Trophoblast cell (in vitro differentiated cells and primary cell): ENCODE data around the gene KRT73.

ENCODE experiments used
- DNase-seq, 2 donors: peaks; one replicate each; pipeline ENCODE4 v3.0.0-alpha.2; 2016
- H2AFZ ChIP-seq: 2 replicates; pipeline ENCODE4 v1.6.1; 2013; ENCODE audit warnings: low read length, moderate library complexity, mild to moderate bottlenecking; ENCODE audit not compliant: insufficient read depth, poor library complexity
- H2AK5ac ChIP-seq: 2 replicates; pipeline ENCODE4 v1.6.1; 2013; ENCODE audit warnings: mild to moderate bottlenecking, low read length
- H2BK120ac ChIP-seq: 2 replicates; pipeline ENCODE4 v1.6.1; 2013; ENCODE audit warnings: low read length, mild to moderate bottlenecking, moderate library complexity; ENCODE audit not compliant: insufficient read depth, poor library complexity
- H2BK12ac ChIP-seq: 2 replicates; pipeline ENCODE4 v1.6.1; 2013; ENCODE audit warnings: mild to moderate bottlenecking, low read length, moderate library complexity
- H2BK5ac ChIP-seq: 2 replicates; pipeline ENCODE4 v1.6.1; 2013; ENCODE audit warnings: low read length, low read depth, moderate library complexity, mild to moderate bottlenecking; ENCODE audit not compliant: poor library complexity
- H3K14ac ChIP-seq: 2 replicates; pipeline ENCODE4 v1.6.1; 2013; ENCODE audit warnings: mild to moderate bottlenecking, low read length
- H3K18ac ChIP-seq: 2 replicates; pipeline ENCODE4 v1.6.1; 2013; ENCODE audit warnings: mild to moderate bottlenecking, low read length
- H3K23ac ChIP-seq: 2 replicates; pipeline ENCODE4 v1.6.1; 2013; ENCODE audit warnings: low read length
- H3K27ac ChIP-seq: 2 replicates; pipeline ENCODE4 v1.5.1; 2013; ENCODE audit warnings: low read depth, mild to moderate bottlenecking, inconsistent platforms, low read length, moderate library complexity
- H3K27me3 ChIP-seq: 2 replicates; pipeline ENCODE4 v1.6.1; 2013; ENCODE audit warnings: inconsistent platforms, mild to moderate bottlenecking, low read length, moderate library complexity; ENCODE audit not compliant: insufficient read depth
- H3K36me3 ChIP-seq, 2 experiments: 1 replicate in 1 of 2; 2 replicates in 1 of 2; pipeline ENCODE4 v1.6.1; 2013; ENCODE audit warnings: low read length in 2 of 2, mild to moderate bottlenecking in 2 of 2, moderate library complexity in 1 of 2; ENCODE audit not compliant: insufficient read depth in 2 of 2, control insufficient read depth in 1 of 2
- H3K4ac ChIP-seq: 2 replicates; pipeline ENCODE4 v1.6.1; 2013; ENCODE audit warnings: low read depth, mild to moderate bottlenecking, low read length, moderate library complexity
- H3K4me1 ChIP-seq, 2 experiments: 1 replicate in 1 of 2; 2 replicates in 1 of 2; pipeline ENCODE4 v1.6.1; 2013; ENCODE audit warnings: low read length in 2 of 2, mild to moderate bottlenecking in 2 of 2, moderate library complexity in 1 of 2; ENCODE audit not compliant: insufficient read depth in 2 of 2, control insufficient read depth in 1 of 2
- H3K4me2 ChIP-seq: 2 replicates; pipeline ENCODE4 v1.6.1; 2013; ENCODE audit warnings: inconsistent platforms, mild to moderate bottlenecking, low read length, moderate library complexity
- H3K4me3 ChIP-seq: 2 replicates; pipeline ENCODE4 v1.5.1; 2013; ENCODE audit warnings: mild to moderate bottlenecking, low read depth, low read length, inconsistent platforms
- H3K79me1 ChIP-seq: one replicate; pipeline ENCODE4 v1.6.1; 2013; ENCODE audit warnings: low read length
- H3K79me2 ChIP-seq: 2 replicates; pipeline ENCODE4 v1.6.1; 2013; ENCODE audit warnings: low read length, mild to moderate bottlenecking; ENCODE audit not compliant: control insufficient read depth, insufficient read depth, poor library complexity
- H3K9ac ChIP-seq: 2 replicates; pipeline ENCODE4 v1.6.1; 2013; ENCODE audit warnings: mild to moderate bottlenecking, low read length
- H3K9me3 ChIP-seq: 2 replicates; pipeline ENCODE4 v1.6.1; 2013; ENCODE audit warnings: low read depth, mild to moderate bottlenecking, control low read depth, inconsistent platforms, low read length; ENCODE audit not compliant: insufficient read depth
- H4K12ac ChIP-seq: 2 replicates; pipeline ENCODE4 v1.6.1; 2013; ENCODE audit warnings: low read depth, mild to moderate bottlenecking, low read length, moderate library complexity
- H4K8ac ChIP-seq: 2 replicates; pipeline ENCODE4 v1.6.1; 2013; ENCODE audit warnings: low read depth, mild to moderate bottlenecking, low read length, moderate library complexity
- H4K91ac ChIP-seq: one replicate; pipeline ENCODE4 v1.6.1; 2013; ENCODE audit warnings: low read depth, mild to moderate bottlenecking, low read length, moderate library complexity
- WGBS: extraction: QIAGEN DNeasy Blood & Tissue Kit; methylation state at CpG from one replicate; pipeline ENCODE4 v1.1.7; 2013; ENCODE audit warnings: missing lambda C conversion rate; ENCODE audit not compliant: insufficient read length, insufficient coverage; ENCODE audit errors: extremely low coverage; 5-methylcytosine and 5-hydroxymethylcytosine counted together

Gene KRT73

GRCh38 chr12:52570511-52570910, 47.8 kb downstream of the KRT73 start:
- no peak overlapping the region for H3K4me2 ChIP-seq
- no peak overlapping the region for H3K4ac ChIP-seq
- no peak overlapping the region for H2BK5ac ChIP-seq
- H3K18ac ChIP-seq, result no peak overlapping the region
- no peak overlapping the region for H4K12ac ChIP-seq
- H3K9me3 ChIP-seq, result peaks cover 2% of the 10 kb centered on the region
- H3K9ac ChIP-seq, result no peak overlapping the region
- H4K91ac ChIP-seq, result no peak overlapping the region
- H2AFZ ChIP-seq, result no peak overlapping the region
- H3K4me1 ChIP-seq, result peaks cover 0 to 2% of the 10 kb centered on the region in 2 experiments
- H3K27ac ChIP-seq, result no peak overlapping the region
- H3K23ac ChIP-seq, result no peak overlapping the region
- H2BK120ac ChIP-seq, result no peak overlapping the region
- no peak overlapping the region for H3K4me3 ChIP-seq
- H3K14ac ChIP-seq, result no peak overlapping the region
- no CpG with 5 or more reads among the region's 10 CpGs for WGBS
- H4K8ac ChIP-seq, result no peak overlapping the region
- H2BK12ac ChIP-seq, result no peak overlapping the region
- no peaks in the 10 kb centered on the region for H3K79me1 ChIP-seq
- H2AK5ac ChIP-seq, result no peak overlapping the region
- DNase-seq, result no peak
- H3K79me2 ChIP-seq, result no peaks in the 10 kb centered on the region
- H3K27me3 ChIP-seq, result no peaks in the 10 kb centered on the region
- H3K36me3 ChIP-seq, result no peaks in the 10 kb centered on the region

- no peak overlapping the region for H3K4me3 ChIP-seq
- no peak overlapping the region for H2BK120ac ChIP-seq
- H2AFZ ChIP-seq, result no peak overlapping the region
- no peaks in the 10 kb centered on the region for H3K79me1 ChIP-seq
- no peak overlapping the region for H3K23ac ChIP-seq
- H3K4me2 ChIP-seq, result no peak overlapping the region
- no peak overlapping the region for H3K9ac ChIP-seq
- no peak overlapping the region for H3K18ac ChIP-seq
- H2BK12ac ChIP-seq, result no peak overlapping the region
- H3K79me2 ChIP-seq, result no peaks in the 10 kb centered on the region
- no peak overlapping the region for H3K4ac ChIP-seq
- H4K91ac ChIP-seq, result no peak overlapping the region
- peaks cover 0 to 2% of the 10 kb centered on the region in 2 experiments for H3K4me1 ChIP-seq
- peaks cover 4% of the 10 kb centered on the region for H3K9me3 ChIP-seq
- no peak overlapping the region for H2AK5ac ChIP-seq
- no peak for DNase-seq
- H3K14ac ChIP-seq, result no peak overlapping the region
- no peak overlapping the region for H4K8ac ChIP-seq
- no peak overlapping the region for H3K27ac ChIP-seq
- no peak overlapping the region for H4K12ac ChIP-seq
- H3K27me3 ChIP-seq, result no peaks in the 10 kb centered on the region
- no CpG with 5 or more reads among the region's 12 CpGs for WGBS
- no peaks in the 10 kb centered on the region for H3K36me3 ChIP-seq
- no peak overlapping the region for H2BK5ac ChIP-seq
Observed at GRCh38 chr12:52568111-52568510, 50.2 kb downstream of the KRT73 start.

- no CpG with 5 or more reads among the region's 8 CpGs for WGBS
- H3K79me2 ChIP-seq, result no peaks in the 10 kb centered on the region
Observed at GRCh38 chr12:52566847-52567291, 51.5 kb downstream of the KRT73 start.

GRCh38 chr12:52564582-52564981, 53.8 kb downstream of the KRT73 start:
- Histone ChIP-seq H3K27me3 (no peaks in the 10 kb centered on the region), H2BK5ac (no peak overlapping the region), H3K4me2 (no peak overlapping the region), H3K9ac (no peak overlapping the region), H3K14ac (no peak overlapping the region), H3K79me1 (no peaks in the 10 kb centered on the region), H4K91ac (no peak overlapping the region), H3K36me3 (no peaks in the 10 kb centered on the region), H2AFZ (no peak overlapping the region), H3K4me3 (no peak overlapping the region), H3K4me1 (no peaks in the 10 kb centered on the region), H2AK5ac (no peak overlapping the region), H2BK120ac (no peak overlapping the region), H3K23ac (no peak overlapping the region), H3K27ac (no peak overlapping the region), H2BK12ac (no peak overlapping the region), H4K8ac (no peak overlapping the region), H3K4ac (no peak overlapping the region), H3K9me3 (peaks cover 4% of the 10 kb centered on the region), H4K12ac (no peak overlapping the region), H3K18ac (no peak overlapping the region), H3K79me2 (no peaks in the 10 kb centered on the region)
- DNase-seq, result no peak
- WGBS, result no CpG with 5 or more reads among the region's 1 CpG

More at GRCh38 chr12:52566847-52567291, 51.5 kb downstream of the KRT73 start:
- no peaks in the 10 kb centered on the region for H3K79me1 ChIP-seq
- no peak overlapping the region for H2BK12ac ChIP-seq
- H2BK120ac ChIP-seq, result no peak overlapping the region
- no peak overlapping the region for H3K18ac ChIP-seq
- no peak overlapping the region for H3K9ac ChIP-seq
- H2AFZ ChIP-seq, result no peak overlapping the region
- no peak overlapping the region for H3K23ac ChIP-seq
- no peak overlapping the region for H3K4me2 ChIP-seq
- no peaks in the 10 kb centered on the region for H3K4me1 ChIP-seq
- no peak overlapping the region for H2BK5ac ChIP-seq
- H3K14ac ChIP-seq, result no peak overlapping the region
- H3K36me3 ChIP-seq, result no peaks in the 10 kb centered on the region
- H4K91ac ChIP-seq, result no peak overlapping the region
- no peak overlapping the region for H2AK5ac ChIP-seq
- no peak overlapping the region for H4K12ac ChIP-seq
- H3K27me3 ChIP-seq, result no peaks in the 10 kb centered on the region
- no peak for DNase-seq
- H3K27ac ChIP-seq, result no peak overlapping the region
- peaks cover 4% of the 10 kb centered on the region for H3K9me3 ChIP-seq
- H4K8ac ChIP-seq, result no peak overlapping the region
- no peak overlapping the region for H3K4ac ChIP-seq
- H3K4me3 ChIP-seq, result no peak overlapping the region
